GM18511 (cell line): ENCODE data around the gene GALNT15.

ENCODE experiments used
- ATAC-seq: cut with Tn5 transposase; IDR thresholded peaks from one replicate; pipeline ENCODE4 v1.9.1; 2021; ENCODE audit warnings: mild to moderate bottlenecking, moderate library complexity; ENCODE audit not compliant: unreplicated experiment

The GALNT15 gene

DNA sequence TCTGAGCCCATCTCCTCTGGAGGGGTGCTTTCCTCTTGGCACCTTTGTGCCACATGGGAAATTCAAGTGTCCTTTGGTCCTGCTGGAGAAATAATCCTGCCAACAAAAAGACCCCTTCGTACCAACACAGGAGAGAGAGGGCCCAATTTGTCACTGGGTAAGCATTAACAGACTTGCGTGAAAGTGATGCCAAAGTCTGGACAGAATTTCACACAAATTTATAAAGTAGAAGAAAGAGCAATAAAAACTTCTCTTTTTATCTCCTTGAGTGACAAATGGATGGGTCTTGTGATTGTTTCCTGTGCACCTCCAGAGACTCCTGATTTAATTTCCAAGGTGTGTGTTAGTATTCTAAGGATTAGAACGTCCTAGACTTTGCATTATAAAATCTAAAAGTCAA is 75.4 kb downstream of the GALNT15 start:
- no peak for ATAC-seq

GRCh38 chr3:16251316-16252085 is 77.0 kb downstream of the GALNT15 start:
- no peak for ATAC-seq

DNA sequence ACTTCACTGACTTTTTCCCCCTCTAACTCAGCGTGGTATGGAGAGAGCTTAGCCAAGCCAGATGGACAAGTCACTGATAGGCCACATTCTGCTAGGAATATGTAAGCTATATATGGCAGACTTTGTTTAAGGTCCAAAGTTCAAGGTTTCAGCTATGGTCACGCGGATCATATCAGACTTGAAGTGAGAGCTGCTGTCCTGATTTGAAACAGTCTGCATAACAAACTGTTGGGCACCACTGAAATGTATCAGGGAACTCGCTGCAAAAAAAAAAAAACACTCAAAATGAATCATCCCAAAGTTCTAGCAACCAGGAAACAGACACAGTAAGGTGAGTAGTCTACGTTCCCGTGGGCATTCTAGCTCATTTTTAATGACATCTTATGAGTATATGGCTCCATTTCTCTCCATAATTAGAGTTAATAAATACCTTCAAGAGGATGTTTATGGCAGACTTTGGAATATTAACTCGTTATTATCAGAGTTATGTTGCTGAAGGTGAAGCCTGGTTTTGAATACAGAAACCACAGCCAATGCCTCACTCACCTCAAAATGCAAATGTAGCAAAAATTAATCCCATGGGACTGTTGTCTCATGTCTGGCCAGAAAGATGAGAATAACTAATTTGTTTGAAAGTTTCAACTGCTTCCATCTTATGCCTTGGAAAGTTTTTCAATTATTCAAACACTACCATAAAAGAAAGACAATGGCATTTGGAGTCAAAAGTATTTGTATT is 77.9 kb downstream of the GALNT15 start:
- ATAC-seq: peak; percentile 41

DNA sequence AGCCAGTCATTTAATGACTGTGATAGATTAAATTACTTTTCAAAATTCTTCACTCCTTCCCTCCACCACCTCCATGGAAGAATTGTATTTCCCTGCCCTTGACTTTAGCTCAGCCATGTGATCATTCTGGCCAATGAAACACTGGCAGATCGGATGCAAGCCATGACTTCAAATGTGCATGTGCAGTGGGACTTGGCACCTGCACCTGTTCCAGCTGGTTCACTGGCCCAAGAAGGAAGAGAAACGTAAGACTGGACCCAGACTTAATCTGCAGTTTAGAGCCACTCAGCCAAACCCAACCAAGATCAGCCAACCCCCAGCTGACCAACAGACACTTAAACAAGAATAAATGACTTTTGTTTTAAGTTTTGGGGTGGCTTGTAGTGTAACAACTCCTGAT is 78.5 kb downstream of the GALNT15 start:
- peak; percentile 24 for ATAC-seq

GRCh38 chr3:16253601-16254000 is 79.1 kb downstream of the GALNT15 start:
- no peak for ATAC-seq

- ATAC-seq: no peak
Observed at GRCh38 chr3:16254916-16255315, 80.4 kb downstream of the GALNT15 start.

- ATAC-seq: no peak
Observed at GRCh38 chr3:16255326-16255725, 80.8 kb downstream of the GALNT15 start.

GRCh38 chr3:16255726-16256125 is 81.2 kb downstream of the GALNT15 start:
- ATAC-seq: no peak

- ATAC-seq: no peak
Observed at GRCh38 chr3:16257309-16257708, 82.8 kb downstream of the GALNT15 start.

DNA sequence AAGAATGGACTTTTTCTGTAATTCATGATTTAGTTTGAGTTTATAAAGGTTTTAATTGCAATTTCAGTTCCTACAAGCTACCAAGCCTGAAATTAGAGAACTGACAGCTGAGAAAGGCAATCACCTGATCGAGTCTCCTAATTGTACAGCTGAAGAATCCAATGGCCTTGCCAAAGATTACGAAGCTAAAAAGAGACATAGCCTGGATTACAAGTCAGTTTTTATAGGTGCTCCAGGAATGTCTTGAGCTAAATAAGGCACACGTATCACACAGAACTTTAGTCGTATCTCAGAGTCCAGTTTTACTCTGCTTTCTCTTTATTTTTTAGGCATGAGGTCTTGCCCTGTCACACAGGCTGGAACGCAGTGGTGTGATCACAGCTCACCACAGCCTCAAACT is 83.7 kb downstream of the GALNT15 start:
- no peak for ATAC-seq

DNA sequence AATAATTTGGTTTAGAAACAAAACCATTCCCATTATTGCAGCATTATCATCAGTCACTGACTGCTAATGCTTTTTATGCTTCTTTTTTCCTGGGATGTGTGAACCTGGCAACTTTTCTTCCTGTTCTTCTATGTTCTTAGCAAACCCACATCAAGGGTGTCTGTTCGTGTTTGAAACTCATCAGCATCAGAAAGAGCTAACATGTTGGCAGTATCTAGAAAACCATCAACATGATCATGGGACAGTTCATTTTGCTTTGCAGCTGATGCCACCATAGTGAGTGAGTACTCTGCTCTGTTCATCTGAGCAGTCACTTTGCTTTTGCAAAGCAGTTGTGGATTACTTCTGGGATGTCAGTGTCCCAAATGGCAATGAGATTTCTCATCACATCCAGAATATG is 84.4 kb downstream of the GALNT15 start:
- ATAC-seq: no peak

GRCh38 chr3:16260046-16260445 is 85.6 kb downstream of the GALNT15 start:
- no peak for ATAC-seq

GRCh38 chr3:16262174-16262573 is 87.7 kb downstream of the GALNT15 start:
- ATAC-seq: no peak

- ATAC-seq: no peak
Observed at GRCh38 chr3:16264174-16264707, 89.8 kb downstream of the GALNT15 start.

DNA sequence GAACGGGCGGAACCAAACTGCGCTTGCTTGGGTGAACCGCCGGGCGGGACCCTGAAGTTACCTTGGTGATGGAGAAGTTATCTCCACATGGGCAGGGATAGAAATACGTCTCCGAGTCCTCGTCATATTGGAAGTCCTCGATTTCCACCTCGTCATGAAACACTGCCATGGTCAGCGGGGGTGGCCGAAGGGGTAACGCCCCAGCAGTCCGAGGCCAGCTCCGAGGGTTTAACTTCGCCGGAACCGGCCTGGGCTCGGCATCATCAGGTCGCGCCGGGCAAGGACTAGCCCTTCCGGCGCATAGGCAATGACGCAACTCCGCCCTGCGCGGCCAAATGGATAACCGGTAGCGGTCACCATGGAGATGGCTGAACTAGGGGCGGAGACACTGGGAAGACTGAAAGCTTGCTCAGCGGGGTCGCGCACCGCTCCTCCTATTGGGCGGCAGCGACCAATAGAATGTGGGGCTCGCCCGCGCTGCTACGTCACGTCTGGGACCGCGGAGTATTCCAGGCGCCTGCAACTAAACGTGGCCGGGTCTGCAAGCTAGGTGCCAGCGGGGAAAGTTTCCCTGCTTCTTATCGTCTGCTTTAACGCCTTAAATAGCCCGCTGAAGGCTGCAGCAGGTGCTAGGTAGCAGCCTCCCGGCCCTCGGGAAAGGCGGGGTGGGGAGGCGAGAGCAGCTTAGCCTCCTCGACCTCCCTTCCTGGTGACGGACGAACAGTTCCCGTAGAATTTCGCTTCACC is 90.4 kb downstream of the GALNT15 start, which contains the start of the genes DPH3 and OXNAD1:
TSS of gene DPH3 (minus strand) at position 236 of the 747 bp plus-strand sequence. CDS start at position 169, 67 bp downstream.
TSS of gene OXNAD1 (plus strand) at position 505 of the 747 bp plus-strand sequence. CDS start 5,741 bp downstream, outside the sequence.
- peak; percentile 98 for ATAC-seq

DNA sequence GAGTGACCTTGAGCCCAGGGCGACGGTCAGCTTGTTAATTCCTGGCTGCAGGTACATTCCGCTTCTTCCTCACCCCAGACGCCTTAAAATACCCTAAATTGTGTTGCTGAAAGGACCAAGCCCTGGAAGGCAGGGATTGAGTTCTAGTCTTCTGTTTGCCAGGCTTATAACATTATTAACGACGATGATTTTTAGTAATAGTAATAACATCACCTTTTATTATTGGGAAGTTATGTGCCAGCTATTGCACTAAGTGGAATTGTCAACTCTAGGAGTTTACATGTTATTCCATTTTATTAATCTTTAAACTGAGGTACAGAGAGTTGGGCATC is 90.9 kb downstream of the GALNT15 start:
- no peak for ATAC-seq

- ATAC-seq: no peak
Observed at GRCh38 chr3:16266714-16267113, 92.2 kb downstream of the GALNT15 start.

DNA sequence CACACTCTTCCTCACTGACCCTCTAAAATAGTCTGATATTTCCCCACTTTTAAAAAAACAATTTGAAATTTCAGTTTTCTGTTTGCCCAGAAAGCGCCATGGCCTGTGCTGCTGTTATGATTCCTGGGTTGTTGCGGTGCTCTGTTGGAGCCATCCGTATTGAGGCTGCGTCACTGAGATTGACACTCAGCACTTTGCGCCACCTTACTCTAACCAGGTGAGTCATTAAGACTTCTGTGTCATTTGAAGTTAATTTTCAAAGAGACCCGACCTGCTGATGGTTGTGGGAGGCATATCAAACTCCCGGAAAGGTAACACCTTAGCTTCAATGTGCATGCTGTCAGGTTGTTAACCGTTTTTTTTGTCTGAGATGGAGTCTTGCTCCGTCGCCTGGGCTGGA is 96.4 kb downstream of the GALNT15 start:
- ATAC-seq: no peak

- no peak for ATAC-seq
Observed at GRCh38 chr3:16272588-16272987, 98.1 kb downstream of the GALNT15 start.

DNA sequence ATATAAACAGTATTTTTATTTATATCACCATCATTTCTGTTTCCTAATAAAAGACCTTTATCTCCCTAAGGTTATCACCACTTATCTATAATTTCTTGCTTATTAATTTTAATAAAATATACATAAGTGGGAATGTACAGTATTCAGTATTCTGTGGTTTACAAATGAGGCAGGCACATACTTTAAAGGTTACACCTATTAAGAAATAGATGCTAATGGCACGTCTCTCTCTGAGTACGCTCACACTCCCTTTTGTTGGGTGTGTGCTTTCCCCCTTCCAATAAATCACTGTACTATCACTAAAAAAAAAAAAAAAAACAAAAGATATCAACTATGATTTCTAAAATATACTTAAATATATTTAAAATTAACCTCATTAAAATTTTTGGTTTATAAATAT is 99.4 kb downstream of the GALNT15 start:
- no peak for ATAC-seq

DNA sequence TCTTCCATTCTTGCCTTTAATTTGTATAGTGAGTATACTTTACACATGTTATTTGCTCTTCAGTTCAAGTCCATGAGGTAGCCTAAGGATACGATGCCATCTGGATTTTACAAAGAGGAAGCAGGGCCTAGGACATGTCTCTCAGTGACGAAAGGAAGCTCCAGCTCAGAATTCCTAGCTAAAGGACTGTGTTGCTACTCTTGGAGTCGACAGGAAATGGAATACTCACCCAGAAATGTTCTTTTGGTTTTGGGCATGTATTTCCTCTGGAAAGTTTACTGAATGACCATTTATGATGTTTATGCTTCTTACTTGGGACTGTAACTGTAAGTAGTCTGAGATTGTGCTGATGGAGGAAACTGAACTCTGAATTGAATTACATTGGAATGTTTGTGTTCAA is 103.0 kb downstream of the GALNT15 start:
- ATAC-seq: no peak
